Activated CD4-positive, alpha-beta memory T cell treated with anti-CD3 and anti-CD28 coated beads, Interleukin-2, amount 10 ng/mL, durations not matched to agents 7 days and 5 days (primary cell): Measurements from ENCODE around the gene TNFSF9. TPM values are rescaled to one million over a fixed set of nuclear protein-coding genes. Genes with fewer than 3 reads are reported as not detected.
A peak's percentile ranks its signal among the peaks of the same experiment; 100 is the strongest.
"Not testable (repeated sequence)": the region's sequence is repeated elsewhere in the genome, so short reads cannot be mapped to it uniquely, and the experiment has no call there.

Experiments
- CTCF ChIA-PET: fragments of 350-600 bp; sonication (Branson Sonifier 250); formaldehyde crosslinking; loops from one replicate; lab custom pipeline; 2021; ENCODE audit warnings: antibody characterized with exemption, inconsistent platforms; lab: Charles Lee
- POLR2A ChIA-PET: fragments of 350-600 bp; sonication (Branson Sonifier 250); formaldehyde crosslinking; loops from one replicate; lab custom pipeline; 2021; ENCODE audit warnings: antibody characterized with exemption; lab: Charles Lee
- DNase-seq: peaks from one replicate; pipeline ENCODE4 v3.0.0-alpha.2; 2020
- H3K27ac Mint-ChIP-seq: one replicate; pipeline ENCODE4 v1.8.0; 2021; ENCODE audit warnings: mild to moderate bottlenecking, mixed read lengths
- H3K27me3 Mint-ChIP-seq: one replicate; pipeline ENCODE4 v1.8.0; 2021; ENCODE audit warnings: mixed read lengths
- H3K36me3 Mint-ChIP-seq: one replicate; pipeline ENCODE4 v1.8.0; 2021; ENCODE audit warnings: low read depth, mixed read lengths
- H3K4me1 Mint-ChIP-seq: one replicate; pipeline ENCODE4 v1.8.0; 2021; ENCODE audit warnings: mixed read lengths
- H3K4me3 Mint-ChIP-seq: one replicate; pipeline ENCODE4 v1.8.0; 2021; ENCODE audit warnings: mild to moderate bottlenecking, mixed read lengths
- H3K9me3 Mint-ChIP-seq: one replicate; pipeline ENCODE4 v1.8.0; 2021; ENCODE audit warnings: mixed read lengths
- total RNA-seq, 2 experiments: library from RNA; stranded (reverse); gene quantifications; one replicate each; pipeline ENCODE4 v1.2.3, GENCODE V29; 2021

The TNFSF9 gene
- total RNA-seq, 2 experiments from 2014 or later, result 5.7 to 5.8 TPM

DNA sequence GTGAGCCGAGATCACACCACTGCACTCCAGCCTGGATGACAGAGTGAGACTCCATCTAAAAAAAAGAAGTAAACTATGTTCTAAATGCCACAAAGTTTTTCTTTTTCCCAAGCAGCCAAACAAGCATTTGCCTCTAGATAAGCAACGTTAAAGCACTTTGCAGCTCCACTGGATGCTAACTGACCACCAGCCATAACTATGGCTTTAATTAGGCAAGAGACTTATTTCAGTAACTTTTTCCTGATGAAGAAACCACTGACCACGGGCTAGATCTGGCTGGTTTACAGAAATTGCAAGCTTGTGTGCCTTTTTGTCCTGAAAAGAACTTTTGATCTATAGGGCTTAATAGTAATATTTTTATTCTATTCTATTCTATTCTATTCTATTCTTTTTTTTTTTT lies 38.0 kb downstream of the TNFSF9 start:
- ChIA-PET CTCF (no interaction called here), POLR2A (no interaction called here)
- Mint-ChIP-seq H3K27ac (no peak overlapping the region), H3K9me3 (peaks cover 12% of the 10 kb centered on the region), H3K4me1 (no peaks in the 10 kb centered on the region), H3K4me3 (no peak overlapping the region), H3K27me3 (peaks cover 35% of the 10 kb centered on the region), H3K36me3 (no peaks in the 10 kb centered on the region)
- DNase-seq, result no peak

DNA sequence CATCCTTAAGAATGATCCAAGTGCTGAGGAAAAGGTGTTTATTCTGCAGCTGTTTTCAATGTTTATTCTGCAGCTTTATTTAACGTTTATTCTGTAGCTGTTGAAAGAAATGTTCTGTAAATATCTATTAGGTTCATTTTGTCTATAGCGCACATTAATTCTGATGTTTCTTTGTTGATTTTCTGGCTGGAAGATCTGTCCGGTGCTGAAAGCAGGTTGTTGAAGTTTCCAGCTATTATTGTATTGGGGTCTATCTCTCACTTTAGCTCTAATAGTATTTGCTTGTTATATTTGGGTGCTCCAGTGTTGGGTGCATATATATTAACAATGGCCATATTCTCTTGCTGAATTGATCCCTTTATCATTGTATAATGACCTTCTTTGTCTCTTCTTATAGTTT lies 39.9 kb downstream of the TNFSF9 start:
- no peaks in the 10 kb centered on the region for H3K4me1 Mint-ChIP-seq
- CTCF ChIA-PET, result interaction anchor here (1.2 kb wide), 1 partner anchor 19 kb away, joined by 4 read pairs; no protein-coding TSS in a partner anchor
- POLR2A ChIA-PET, result no interaction called here

GRCh38 chr19:6571167-6571566 lies 40.3 kb downstream of the TNFSF9 start:
- no peaks in the 10 kb centered on the region for H3K4me1 Mint-ChIP-seq
- peaks cover 6% of the 10 kb centered on the region for H3K9me3 Mint-ChIP-seq
- H3K4me3 Mint-ChIP-seq, result no peak overlapping the region
- ChIA-PET CTCF (interaction anchor here (1.2 kb wide), 1 partner anchor 19 kb away, joined by 4 read pairs; no protein-coding TSS in a partner anchor), POLR2A (no interaction called here)
- H3K27me3 Mint-ChIP-seq, result peaks cover 31% of the 10 kb centered on the region
- no peak for DNase-seq
- H3K27ac Mint-ChIP-seq, result no peak overlapping the region
- H3K36me3 Mint-ChIP-seq, result no peaks in the 10 kb centered on the region

More for the DNA sequence above, 39.9 kb downstream of the TNFSF9 start:
- no peak overlapping the region for H3K4me3 Mint-ChIP-seq
- no peak overlapping the region for H3K27ac Mint-ChIP-seq
- H3K36me3 Mint-ChIP-seq, result no peaks in the 10 kb centered on the region
- H3K27me3 Mint-ChIP-seq, result peaks cover 31% of the 10 kb centered on the region
- no peak for DNase-seq
- H3K9me3 Mint-ChIP-seq, result peaks cover 6% of the 10 kb centered on the region

DNA sequence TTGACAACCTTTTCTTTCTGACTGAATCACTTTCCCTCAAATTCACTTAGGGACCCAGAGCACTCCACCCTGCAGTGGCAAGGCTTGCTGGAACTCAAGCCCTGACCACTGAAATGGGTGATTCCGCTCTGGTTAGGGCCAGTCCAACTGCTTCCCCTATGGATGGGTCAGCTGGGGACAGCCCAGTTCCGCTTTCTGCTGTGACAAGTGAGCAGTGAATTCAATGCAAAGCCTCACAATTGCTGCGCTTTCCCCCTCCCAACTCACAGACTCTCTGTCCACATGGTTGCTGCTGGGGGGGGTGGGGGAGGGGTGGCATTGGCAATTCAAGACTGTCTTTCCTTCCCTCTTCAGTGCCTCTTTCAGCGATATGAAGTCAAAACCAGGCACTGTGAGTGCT lies 41.4 kb downstream of the TNFSF9 start:
- Mint-ChIP-seq H3K27me3 (peaks cover 27% of the 10 kb centered on the region), H3K36me3 (no peaks in the 10 kb centered on the region), H3K4me3 (no peak overlapping the region), H3K4me1 (no peaks in the 10 kb centered on the region), H3K9me3 (peaks cover 4% of the 10 kb centered on the region), H3K27ac (no peak overlapping the region)
- POLR2A ChIA-PET, result no interaction called here
- CTCF ChIA-PET, result no interaction called here
- no peak for DNase-seq

DNA sequence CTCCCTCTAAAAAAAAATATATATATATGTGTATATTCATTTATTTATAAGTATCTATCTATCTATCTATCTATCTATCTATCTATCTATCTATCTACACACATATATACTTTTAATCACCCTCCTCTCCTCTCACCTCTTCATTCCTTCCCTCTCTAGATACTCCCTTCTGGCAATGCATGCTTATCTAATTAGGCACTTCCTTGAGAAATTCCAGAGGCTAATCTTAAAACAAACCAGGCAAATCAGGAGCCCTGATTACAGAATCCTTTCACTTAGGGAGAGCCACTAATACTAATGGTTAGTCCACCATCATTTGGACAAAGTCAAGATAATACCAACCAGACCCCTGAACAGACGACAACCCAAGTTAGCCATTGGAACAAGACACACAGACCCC lies 42.5 kb downstream of the TNFSF9 start:
- no peak for DNase-seq
- H3K36me3 Mint-ChIP-seq, result no peaks in the 10 kb centered on the region
- ChIA-PET POLR2A (no interaction called here), CTCF (no interaction called here)
- H3K27ac Mint-ChIP-seq, result no peak overlapping the region
- H3K4me3 Mint-ChIP-seq, result no peak overlapping the region
- H3K4me1 Mint-ChIP-seq, result peaks cover 4% of the 10 kb centered on the region
- H3K27me3 Mint-ChIP-seq, result peaks cover 21% of the 10 kb centered on the region
- H3K9me3 Mint-ChIP-seq, result peaks cover 4% of the 10 kb centered on the region

GRCh38 chr19:6576869-6577475 lies 46.1 kb downstream of the TNFSF9 start:
- POLR2A ChIA-PET, result interaction anchor here (0.7 to 1.9 kb wide), 7 partner anchors 10 to 61 kb away, joined by 3 to 9 read pairs (median 3); no protein-coding TSS in a partner anchor
- DNase-seq, result no peak
- H3K27ac Mint-ChIP-seq, result no peak overlapping the region
- H3K27me3 Mint-ChIP-seq, result peaks cover 4% of the 10 kb centered on the region
- H3K36me3 Mint-ChIP-seq, result peaks cover 6% of the 10 kb centered on the region
- CTCF ChIA-PET, result interaction anchor here (1.4 kb wide), 1 partner anchor 10 kb away, joined by 5 read pairs; no protein-coding TSS in a partner anchor
- H3K4me1 Mint-ChIP-seq, result peaks cover 16% of the 10 kb centered on the region
- H3K4me3 Mint-ChIP-seq, result no peak overlapping the region
- H3K9me3 Mint-ChIP-seq, result no peaks in the 10 kb centered on the region

GRCh38 chr19:6577476-6578125 lies 46.8 kb downstream of the TNFSF9 start:
- H3K4me3 Mint-ChIP-seq, result no peak overlapping the region
- ChIA-PET CTCF (interaction anchor here (0.6 to 1.4 kb wide), 3 partner anchors 10 to 1235 kb away, joined by 3 to 5 read pairs (median 5); no protein-coding TSS in a partner anchor), POLR2A (interaction anchor here (0.7 to 1.9 kb wide), 9 partner anchors 10 to 61 kb away, joined by 3 to 9 read pairs (median 3); no protein-coding TSS in a partner anchor)
- H3K36me3 Mint-ChIP-seq, result peaks cover 9% of the 10 kb centered on the region
- peak; percentile 46 for DNase-seq
- H3K9me3 Mint-ChIP-seq, result no peaks in the 10 kb centered on the region
- H3K27ac Mint-ChIP-seq, result no peak overlapping the region
- peaks cover 16% of the 10 kb centered on the region for H3K4me1 Mint-ChIP-seq
- H3K27me3 Mint-ChIP-seq, result no peaks in the 10 kb centered on the region

DNA sequence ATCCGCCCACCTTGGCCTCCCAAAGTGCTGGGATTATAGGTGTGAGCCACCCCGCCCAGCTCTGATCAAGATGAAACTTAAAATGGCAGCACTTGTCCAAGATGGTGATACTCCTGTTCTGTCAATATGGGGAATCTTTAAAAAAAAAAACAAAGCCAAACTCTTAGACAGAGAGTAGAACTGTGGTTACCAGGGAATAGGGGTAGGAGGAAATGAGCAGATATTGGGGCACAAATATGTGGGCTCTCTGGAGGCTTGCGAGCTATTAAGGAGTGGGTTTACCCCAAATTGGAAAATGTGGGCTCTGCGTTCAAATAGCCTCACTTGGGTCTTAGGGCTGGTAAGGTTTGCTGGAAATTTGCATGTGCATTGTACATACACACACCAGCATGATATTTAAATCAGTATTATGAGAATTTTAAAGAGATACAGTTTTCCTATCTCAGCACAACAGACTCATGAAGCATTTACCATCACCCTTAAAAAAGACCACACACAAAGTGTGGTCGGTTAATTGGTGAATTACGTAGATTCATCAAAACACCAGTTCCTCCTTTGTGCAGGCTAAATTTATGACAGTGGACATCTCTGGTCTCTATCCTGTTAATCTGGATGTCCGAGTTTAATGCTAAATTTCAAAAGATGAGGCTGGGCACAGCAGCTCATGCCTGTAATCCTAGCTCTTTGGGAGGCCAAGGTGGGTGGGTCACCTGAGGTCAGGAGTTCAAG lies 48.8 kb downstream of the TNFSF9 start:
- no peak for DNase-seq
- Mint-ChIP-seq H3K4me3 (no peak overlapping the region), H3K9me3 (no peaks in the 10 kb centered on the region), H3K4me1 (peaks cover 17% of the 10 kb centered on the region), H3K36me3 (peaks cover 15% of the 10 kb centered on the region), H3K27me3 (no peaks in the 10 kb centered on the region), H3K27ac (no peak overlapping the region)
- POLR2A ChIA-PET, result no interaction called here
- CTCF ChIA-PET, result no interaction called here

DNA sequence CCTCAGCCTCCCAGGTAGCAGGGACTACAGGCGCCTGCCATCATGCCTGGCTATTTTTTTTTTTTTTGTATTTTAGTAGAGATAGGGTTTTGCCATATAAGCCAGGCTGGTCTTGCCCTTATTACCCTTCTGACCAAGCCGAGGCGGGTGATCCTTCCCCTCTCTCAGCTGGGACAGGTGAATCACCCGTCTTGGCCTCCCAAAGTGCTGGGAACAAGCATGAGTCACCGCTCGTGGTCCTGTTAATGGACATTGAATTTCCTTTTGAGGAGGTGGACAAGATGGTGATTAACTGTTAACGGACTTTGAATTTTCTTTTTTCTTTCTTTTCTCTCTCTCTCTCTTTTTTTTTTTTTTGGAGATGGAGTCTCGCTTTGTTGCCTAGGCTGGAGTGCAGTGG lies 49.5 kb downstream of the TNFSF9 start:
- peaks cover 19% of the 10 kb centered on the region for H3K36me3 Mint-ChIP-seq
- ChIA-PET CTCF (no interaction called here), POLR2A (interaction anchor here (1.0 kb wide), 1 partner anchor 192 kb away, joined by 4 read pairs; the partner anchor contains the start of gene VAV1)
- H3K27me3 Mint-ChIP-seq, result no peaks in the 10 kb centered on the region
- no peak for DNase-seq
- H3K9me3 Mint-ChIP-seq, result no peaks in the 10 kb centered on the region
- H3K4me1 Mint-ChIP-seq, result peaks cover 17% of the 10 kb centered on the region
- no peak overlapping the region for H3K4me3 Mint-ChIP-seq
- H3K27ac Mint-ChIP-seq, result no peak overlapping the region

- H3K27ac Mint-ChIP-seq, H3K27me3 Mint-ChIP-seq, H3K9me3 Mint-ChIP-seq, POLR2A ChIA-PET, DNase-seq, CTCF ChIA-PET, H3K4me3 Mint-ChIP-seq: not testable (repeated sequence)
- peaks cover 38% of the 10 kb centered on the region for H3K4me1 Mint-ChIP-seq
- peaks cover 39% of the 10 kb centered on the region for H3K36me3 Mint-ChIP-seq
Measured at GRCh38 chr19:6582515-6583484, 52.0 kb downstream of the TNFSF9 start.
